Loucy (cell line): ENCODE results near the gene XCL1.

Source experiments
- H2AFZ ChIP-seq: fragments of 200-600 bp; sonication (generic); 2 replicates; pipeline ENCODE4 v1.6.0; 2016; ENCODE audit warnings: antibody characterized with exemption, mild to moderate bottlenecking, low read length, moderate library complexity
- H3F3A ChIP-seq: fragments of 200-600 bp; 2 replicates; pipeline ENCODE4 v1.6.0; 2016; ENCODE audit warnings: antibody characterized with exemption, low read depth, mild to moderate bottlenecking
- H3K27me3 ChIP-seq: fragments of 200-600 bp; sonication (generic); 2 replicates; pipeline ENCODE4 v1.6.1; 2014; ENCODE audit warnings: low read length, mild to moderate bottlenecking; ENCODE audit not compliant: insufficient read depth, poor library complexity, severe bottlenecking
- H3K36me3 ChIP-seq: fragments of 200-600 bp; sonication (generic); 2 replicates; pipeline ENCODE4 v1.6.1; 2016; ENCODE audit warnings: low read length; ENCODE audit not compliant: insufficient read depth
- H3K4me1 ChIP-seq: fragments of 200-600 bp; sonication (generic); 2 replicates; pipeline ENCODE4 v1.5.1; 2014; ENCODE audit warnings: low read length, mild to moderate bottlenecking; ENCODE audit not compliant: insufficient read depth, poor library complexity, severe bottlenecking
- H3K4me2 ChIP-seq: fragments of 200-600 bp; sonication (generic); 2 replicates; pipeline ENCODE4 v1.6.0; 2014; ENCODE audit warnings: antibody characterized with exemption, low read length, low read depth, mild to moderate bottlenecking; ENCODE audit not compliant: poor library complexity, severe bottlenecking
- H3K4me3 ChIP-seq: fragments of 200-600 bp; sonication (generic); 2 replicates; pipeline ENCODE4 v1.5.1; 2014; ENCODE audit warnings: low read length, mild to moderate bottlenecking, mixed read lengths; ENCODE audit not compliant: poor library complexity, severe bottlenecking
- H3K79me2 ChIP-seq: fragments of 200-600 bp; sonication (generic); 2 replicates; pipeline ENCODE4 v1.6.1; 2014; ENCODE audit warnings: low read length; ENCODE audit not compliant: insufficient read depth
- H3K9ac ChIP-seq: fragments of 200-600 bp; sonication (generic); 2 replicates; pipeline ENCODE4 v1.6.0; 2014; ENCODE audit warnings: mild to moderate bottlenecking, low read depth, low read length, moderate library complexity; ENCODE audit not compliant: poor library complexity, severe bottlenecking
- H3K9me2 ChIP-seq: fragments of 200-600 bp; sonication (generic); replicated peaks from 2 replicates; pipeline ENCODE4 v1.6.1; 2016; ENCODE audit warnings: low read depth, low read length, mixed read lengths
- H3K9me3 ChIP-seq: fragments of 200-600 bp; sonication (generic); 2 replicates; pipeline ENCODE4 v1.6.1; 2014; ENCODE audit warnings: mild to moderate bottlenecking, antibody characterized with exemption, low read length, low read depth; ENCODE audit not compliant: insufficient read depth
- H4K20me1 ChIP-seq: fragments of 200-600 bp; sonication (generic); 2 replicates; pipeline ENCODE4 v1.6.0; 2014; ENCODE audit warnings: antibody characterized with exemption, low read length, mild to moderate bottlenecking; ENCODE audit not compliant: insufficient read depth, poor library complexity, severe bottlenecking
- CTCF ChIP-seq: fragments of 200-600 bp; sonication (generic); conservative IDR thresholded peaks from 2 replicates; pipeline ENCODE4 v1.5.1; 2014; ENCODE audit warnings: mild to moderate bottlenecking, antibody characterized with exemption, low read length
- EZH2phosphoT487 ChIP-seq: fragments of 200-600 bp; IDR thresholded peaks from 2 replicates; pipeline ENCODE4 v1.6.1; 2018; ENCODE audit warnings: antibody characterized with exemption, mild to moderate bottlenecking, moderate library complexity, borderline replicate concordance

XCL1 gene

DNA sequence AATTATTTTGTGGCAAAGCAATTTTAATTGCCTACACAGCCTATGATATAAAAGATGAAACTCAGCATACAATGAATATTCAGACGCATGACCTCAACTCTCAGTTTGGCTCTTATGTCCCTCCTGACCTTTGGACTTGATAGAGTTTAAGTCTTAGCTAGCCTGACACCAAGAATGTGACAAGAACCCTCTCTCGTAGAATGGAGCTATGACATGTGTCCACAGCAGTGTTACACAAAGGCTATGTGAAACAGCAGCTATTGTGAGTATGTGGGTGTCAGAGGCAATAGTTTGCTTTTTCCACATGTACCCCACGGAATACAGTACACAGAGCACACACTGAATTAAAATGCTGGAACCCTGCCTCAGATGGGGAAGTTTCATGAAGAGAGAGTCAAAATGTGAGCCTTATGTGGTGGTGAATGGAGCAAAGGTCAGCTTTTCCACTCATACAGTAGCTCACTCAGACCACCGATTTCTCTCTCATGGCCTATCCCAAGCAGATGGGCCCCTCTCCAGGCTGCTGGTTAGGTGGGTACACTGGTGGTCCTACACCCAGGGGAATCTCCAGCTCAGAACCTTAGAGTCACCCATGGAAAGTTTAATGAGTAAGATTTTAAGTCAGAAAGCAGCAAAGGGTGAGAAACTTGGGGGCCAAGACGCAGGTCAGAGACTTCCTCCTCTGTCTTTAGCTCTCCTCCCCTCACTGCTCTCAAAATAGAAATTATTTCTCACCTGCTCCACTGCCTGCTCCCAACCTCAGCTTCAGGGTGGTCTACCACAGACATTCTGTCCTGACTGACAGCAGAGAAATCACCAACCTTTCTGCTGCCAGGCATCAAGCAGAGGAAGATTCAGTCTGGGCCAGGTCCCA lies 22.5 kb upstream of the XCL1 start:
- Histone ChIP-seq H3K4me2 (peak overlapping the region; percentile 35), H3K36me3 (no peaks in the 10 kb centered on the region), H3K27me3 (no peaks in the 10 kb centered on the region), H2AFZ (peak overlapping the region; percentile 58; the same call in 1 of the 2 replicates), H3K9ac (peak overlapping the region; percentile 53), H3F3A (peaks cover 9% of the 10 kb centered on the region; the same call in 1 of the 2 replicates), H3K4me1 (peaks cover 89% of the 10 kb centered on the region), H3K4me3 (peak overlapping the region; percentile 3), H3K9me2 (no peaks in the 10 kb centered on the region), H4K20me1 (no peaks in the 10 kb centered on the region), H3K79me2 (no peaks in the 10 kb centered on the region), H3K9me3 (peaks cover 3% of the 10 kb centered on the region)
- TF ChIP-seq CTCF (no peak), EZH2phosphoT487 (no peak)

GRCh38 chr1:168554603-168555483 lies 21.6 kb upstream of the XCL1 start:
- Histone ChIP-seq H4K20me1 (no peaks in the 10 kb centered on the region), H3K36me3 (no peaks in the 10 kb centered on the region), H3K27me3 (no peaks in the 10 kb centered on the region), H3K79me2 (no peaks in the 10 kb centered on the region), H3K9me2 (no peaks in the 10 kb centered on the region), H3K4me3 (peak overlapping the region; percentile 3), H3K4me2 (peak overlapping the region; percentile 35), H3K9me3 (no peaks in the 10 kb centered on the region), H3K9ac (peak overlapping the region; percentile 53), H3F3A (peaks cover 3% of the 10 kb centered on the region; the same call in 1 of the 2 replicates), H3K4me1 (peaks cover 86% of the 10 kb centered on the region), H2AFZ (peak overlapping the region; percentile 58)
- TF ChIP-seq EZH2phosphoT487: no peak
- no peak for TF ChIP-seq CTCF

- Histone ChIP-seq H3K4me2 (peak overlapping the region; percentile 35), H3K27me3 (no peaks in the 10 kb centered on the region), H3K4me1 (peaks cover 83% of the 10 kb centered on the region), H3K9me2 (no peaks in the 10 kb centered on the region), H3K36me3 (no peaks in the 10 kb centered on the region), H3K79me2 (no peaks in the 10 kb centered on the region), H4K20me1 (no peaks in the 10 kb centered on the region), H3K9me3 (no peaks in the 10 kb centered on the region), H2AFZ (peak overlapping the region; percentile 13), H3F3A (peaks cover 2% of the 10 kb centered on the region; the same call in 1 of the 2 replicates), H3K4me3 (peak overlapping the region; percentile 0), H3K9ac (peak overlapping the region; percentile 1)
- TF ChIP-seq EZH2phosphoT487 (no peak), CTCF (no peak)
Measured at GRCh38 chr1:168555508-168556046, 20.8 kb upstream of the XCL1 start.
